MCF 10A (cell line): Measurements from ENCODE around the gene STXBP5. TPM values are rescaled to one million over a fixed set of nuclear protein-coding genes. Genes with fewer than 3 reads are reported as not detected.

Source experiments
- BruUV-seq: library from RNA; stranded (reverse); fragments of 400-500 nt; replicated peaks from 2 replicates; lab custom pipeline; 2021; lab: Mats Ljungman, UMichigan
- CTCF ChIA-PET: fragments of 300-600 bp; sonication (Branson Sonifier 250); formaldehyde crosslinking; extraction: SDS; loops from one replicate; lab custom pipeline; 2021; ENCODE audit warnings: antibody characterized with exemption, inconsistent platforms; lab: Yijun Ruan, JAX
- POLR2A ChIA-PET: fragments of 300-600, 350-650 bp; sonication (Branson Sonifier 250); formaldehyde crosslinking; extraction: SDS; loops from one replicate; lab custom pipeline; 2020; ENCODE audit warnings: antibody characterized with exemption, inconsistent platforms; lab: Yijun Ruan, JAX
- DNase-seq: peaks from one replicate; pipeline ENCODE4 v3.0.0-alpha.2; 2018; ENCODE audit not compliant: unreplicated experiment
- H3K27ac Mint-ChIP-seq: one replicate; pipeline ENCODE4 v1.8.0; 2022; ENCODE audit warnings: mild to moderate bottlenecking, low read depth, mixed read lengths; ENCODE audit not compliant: unreplicated experiment
- H3K27me3 Mint-ChIP-seq: one replicate; pipeline ENCODE4 v1.8.0; 2022; ENCODE audit warnings: mixed read lengths; ENCODE audit not compliant: insufficient read depth, unreplicated experiment
- H3K36me3 Mint-ChIP-seq: one replicate; pipeline ENCODE4 v1.8.0; 2022; ENCODE audit warnings: mild to moderate bottlenecking, moderate library complexity, mixed read lengths; ENCODE audit not compliant: insufficient read depth, unreplicated experiment
- H3K4me1 Mint-ChIP-seq: one replicate; pipeline ENCODE4 v1.8.0; 2022; ENCODE audit warnings: mixed read lengths; ENCODE audit not compliant: insufficient read depth, unreplicated experiment
- H3K4me3 Mint-ChIP-seq: one replicate; pipeline ENCODE4 v1.8.0; 2022; ENCODE audit warnings: mild to moderate bottlenecking, moderate library complexity, mixed read lengths; ENCODE audit not compliant: unreplicated experiment
- H3K9me3 Mint-ChIP-seq: one replicate; pipeline ENCODE4 v1.8.0; 2022; ENCODE audit warnings: mixed read lengths; ENCODE audit not compliant: unreplicated experiment
- CTCF ChIP-seq: fragments of 200-600 bp; IDR thresholded peaks from one replicate; pipeline ENCODE4 v1.8.0; 2022; ENCODE audit warnings: antibody characterized with exemption, mild to moderate bottlenecking; ENCODE audit not compliant: unreplicated experiment
- intact Hi-C: fragments of 100-400 bp; cut with micrococcal nuclease; formaldehyde crosslinking; loops from 2 replicates; pipeline ENCODE4 v1.14.1; 2022
- total RNA-seq: library from RNA; stranded (reverse); gene quantifications from 2 replicates; pipeline ENCODE4 v1.2.3, GENCODE V29; 2022

Gene STXBP5
- total RNA-seq, 1 experiment from 2014 or later, result 38.5 TPM

DNA sequence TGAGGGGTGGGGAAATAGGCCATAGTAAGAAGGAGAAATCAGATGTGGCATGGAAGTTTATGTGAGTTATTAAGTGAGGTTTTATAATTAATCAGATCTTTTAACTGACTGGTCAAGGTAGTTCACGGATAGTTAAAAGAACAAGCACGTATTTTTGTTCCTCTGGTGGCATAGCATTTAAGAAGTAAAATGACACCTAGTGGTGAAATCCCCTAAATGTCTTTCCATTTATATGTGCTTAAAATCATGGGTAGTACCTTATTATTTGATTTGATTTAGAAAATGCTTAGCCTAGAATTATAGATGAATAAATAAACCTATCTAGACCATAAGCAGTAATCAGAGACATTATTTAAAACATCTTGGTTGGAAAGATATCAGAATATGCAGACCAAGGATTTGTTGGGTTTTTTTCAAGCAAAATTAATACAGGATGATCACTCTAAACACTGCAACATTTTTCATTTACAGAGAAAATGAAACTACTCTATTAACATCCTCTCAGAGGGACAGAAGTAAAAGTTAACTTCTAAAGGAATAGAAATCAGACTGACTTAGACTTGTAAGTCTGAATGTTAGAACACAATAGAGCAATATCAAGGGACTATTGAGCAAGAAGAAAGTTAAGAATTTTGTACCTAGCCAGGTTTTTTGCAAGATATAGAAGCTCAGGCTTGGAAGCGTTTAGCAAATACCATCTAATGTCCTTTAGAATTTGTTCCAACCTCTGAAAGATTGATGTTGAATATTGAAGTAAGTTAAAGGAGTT lies 81.1 kb downstream of the STXBP5 start:
- peaks cover 31% of the 10 kb centered on the region for H3K4me1 Mint-ChIP-seq
- H3K36me3 Mint-ChIP-seq, result peaks cover 7% of the 10 kb centered on the region
- H3K27me3 Mint-ChIP-seq, result no peaks in the 10 kb centered on the region
- DNase-seq, result peak; percentile 59
- peak; percentile 38 for TF ChIP-seq CTCF
- H3K4me3 Mint-ChIP-seq, result no peak overlapping the region
- peak overlapping the region; percentile 73 for H3K27ac Mint-ChIP-seq
- BruUV-seq, result no TSS peak
- intact Hi-C loops, result loop anchor here (1.0 kb wide), 2 partner anchors 79 to 383 kb away; no protein-coding TSS in a partner anchor
- ChIA-PET CTCF (interaction anchor here (0.6 to 5.0 kb wide), 5 partner anchors 13 to 710 kb away, joined by 3 to 30 read pairs (median 4); no protein-coding TSS in a partner anchor), POLR2A (interaction anchor here (0.6 to 1.3 kb wide), 5 partner anchors 80 to 383 kb away, joined by 3 to 4 read pairs (median 3); partner anchors contain the start of gene STXBP5)
- no peaks in the 10 kb centered on the region for H3K9me3 Mint-ChIP-seq

- peaks cover 31% of the 10 kb centered on the region for H3K4me1 Mint-ChIP-seq
- peak; percentile 73 for DNase-seq
- no TSS peak for BruUV-seq
- H3K27me3 Mint-ChIP-seq, result no peaks in the 10 kb centered on the region
- no peaks in the 10 kb centered on the region for H3K9me3 Mint-ChIP-seq
- intact Hi-C loops, result no loop called here
- peak overlapping the region; percentile 90 for H3K27ac Mint-ChIP-seq
- H3K4me3 Mint-ChIP-seq, result peak overlapping the region; percentile 36
- POLR2A ChIA-PET, result interaction anchor here (0.7 to 1.2 kb wide), 12 partner anchors 9 to 848 kb away, joined by 3 to 5 read pairs (median 3); partner anchors contain the start of gene STXBP5
- TF ChIP-seq CTCF, result no peak
- no peaks in the 10 kb centered on the region for H3K36me3 Mint-ChIP-seq
- CTCF ChIA-PET, result interaction anchor here (0.7 to 1.0 kb wide), 4 partner anchors 52 to 386 kb away, joined by 3 to 4 read pairs (median 4); no protein-coding TSS in a partner anchor
Observed at GRCh38 chr6:147287869-147288271, 83.7 kb downstream of the STXBP5 start.

DNA sequence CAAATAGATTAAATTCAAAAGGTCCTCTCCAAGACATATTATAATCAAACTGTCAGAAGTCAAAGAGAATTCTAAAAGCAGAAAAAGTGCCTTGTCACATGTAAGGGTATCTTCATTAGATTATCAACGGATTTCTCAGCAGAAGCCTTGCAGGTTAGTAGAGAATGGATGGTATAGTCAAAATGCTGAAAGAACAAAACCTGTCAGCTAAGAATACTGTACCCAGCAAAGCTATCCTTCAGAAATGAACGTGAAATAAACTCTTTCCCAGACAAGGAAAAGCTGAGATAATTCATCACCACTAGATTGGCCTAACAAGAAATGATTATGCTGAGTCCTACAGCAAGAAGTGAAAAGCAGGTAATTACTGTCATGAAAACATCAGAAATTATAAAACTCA lies 92.9 kb downstream of the STXBP5 start:
- H3K36me3 Mint-ChIP-seq, result peaks cover 39% of the 10 kb centered on the region
- POLR2A ChIA-PET, result interaction anchor here (1.6 kb wide), 1 partner anchor 9 kb away, joined by 4 read pairs; no protein-coding TSS in a partner anchor
- DNase-seq, result no peak
- H3K4me3 Mint-ChIP-seq, result no peak overlapping the region
- H3K4me1 Mint-ChIP-seq, result no peaks in the 10 kb centered on the region
- H3K27ac Mint-ChIP-seq, result no peak overlapping the region
- CTCF ChIA-PET, result interaction anchor here (0.5 to 1.6 kb wide), 3 partner anchors 288 to 394 kb away, joined by 3 to 4 read pairs (median 3); no protein-coding TSS in a partner anchor
- no peaks in the 10 kb centered on the region for H3K27me3 Mint-ChIP-seq
- H3K9me3 Mint-ChIP-seq, result peaks cover 28% of the 10 kb centered on the region
- intact Hi-C loops, result no loop called here
- no TSS peak for BruUV-seq
- TF ChIP-seq CTCF, result no peak
